GM21515 (cell line): ENCODE measurements around the gene ANO8.
"Not testable (repeated sequence)": the region's sequence is repeated elsewhere in the genome, so short reads cannot be mapped to it uniquely, and the experiment has no call there.

Experiments used
- ATAC-seq: cut with Tn5 transposase; IDR thresholded peaks from one replicate; pipeline ENCODE4 v1.9.1; 2021; ENCODE audit not compliant: unreplicated experiment

The ANO8 gene

GRCh38 chr19:17334414-17335409 is at the start of gene ANO8:
TSS of gene ANO8 (minus strand) at chr19:17334855. CDS start at chr19:17334670, 185 bp downstream.
- ATAC-seq = peak; percentile 39

- no peak for ATAC-seq
Observed at GRCh38 chr19:17380426-17381138, 45.9 kb upstream of the ANO8 start.

- no peak for ATAC-seq
Observed at GRCh38 chr19:17379221-17379631, 44.6 kb upstream of the ANO8 start.

GRCh38 chr19:17378271-17378670 is 43.6 kb upstream of the ANO8 start:
- ATAC-seq = no peak

GRCh38 chr19:17376935-17377600 is 42.4 kb upstream of the ANO8 start, which contains the start of gene PLVAP:
TSS of gene PLVAP (minus strand) at chr19:17377342. CDS start at chr19:17377288, 54 bp downstream.
- ATAC-seq = no peak

- peak; percentile 85 for ATAC-seq
Observed at GRCh38 chr19:17370026-17370587, 35.5 kb upstream of the ANO8 start.

GRCh38 chr19:17365361-17365760 is 30.7 kb upstream of the ANO8 start:
- ATAC-seq = no peak

GRCh38 chr19:17363852-17364605 is 29.4 kb upstream of the ANO8 start:
- ATAC-seq = not testable (repeated sequence)

- no peak for ATAC-seq
Observed at GRCh38 chr19:17359905-17360800, 25.5 kb upstream of the ANO8 start.

- no peak for ATAC-seq
Observed at GRCh38 chr19:17358395-17358794, 23.7 kb upstream of the ANO8 start.

- no peak for ATAC-seq
Observed at GRCh38 chr19:17357724-17358123, 23.1 kb upstream of the ANO8 start.

- no peak for ATAC-seq
Observed at GRCh38 chr19:17357078-17357666, 22.5 kb upstream of the ANO8 start.

GRCh38 chr19:17353386-17353785 is 18.7 kb upstream of the ANO8 start:
- no peak for ATAC-seq

- ATAC-seq = no peak
Observed at GRCh38 chr19:17352608-17353280, 18.1 kb upstream of the ANO8 start.

GRCh38 chr19:17351815-17352435 is 17.3 kb upstream of the ANO8 start:
- no peak for ATAC-seq

- no peak for ATAC-seq
Observed at GRCh38 chr19:17348700-17349099, 14.0 kb upstream of the ANO8 start.

GRCh38 chr19:17347877-17348276 is 13.2 kb upstream of the ANO8 start:
- ATAC-seq = no peak

- ATAC-seq = no peak
Observed at GRCh38 chr19:17347361-17347760, 12.7 kb upstream of the ANO8 start.
